Activated CD4-positive, CD25-positive, alpha-beta regulatory T cell treated with anti-CD3 and anti-CD28 coated beads, Interleukin-2, amount 50 U/mL, for 24 hours (primary cell): ENCODE data around the gene ODAPH.
A peak's percentile ranks its signal among the peaks of the same experiment; 100 is the strongest.

ENCODE experiments used
- ATAC-seq, 2 donors: fragments of 150-1000 bp; cut with Tn5 transposase; one replicate each; pipeline ENCODE4 v1.10.0; 2021; ENCODE audit warnings: mild to moderate bottlenecking in 1 of 2, moderate library complexity in 1 of 2

The ODAPH gene

DNA sequence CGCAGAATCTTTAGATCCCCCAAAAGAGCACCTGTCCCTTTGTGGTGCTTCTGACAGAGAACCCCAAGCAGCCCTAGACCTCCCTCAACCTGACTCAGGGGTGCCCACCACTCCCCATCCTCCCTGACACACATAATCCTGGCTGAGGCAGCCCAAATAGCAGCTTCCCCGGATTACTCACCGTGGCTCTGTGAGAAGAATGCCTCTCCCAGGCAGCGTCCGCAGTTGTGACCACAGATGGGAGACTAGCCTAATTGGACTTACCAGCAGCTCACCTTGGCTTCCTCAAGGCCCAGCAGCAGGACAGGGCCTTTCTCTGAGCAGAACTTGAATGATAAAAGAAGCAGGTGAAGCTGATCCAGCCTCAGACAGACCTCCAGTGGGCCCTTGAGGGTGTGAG, 10.3 kb upstream of the ODAPH start:
- ATAC-seq = no peak

DNA sequence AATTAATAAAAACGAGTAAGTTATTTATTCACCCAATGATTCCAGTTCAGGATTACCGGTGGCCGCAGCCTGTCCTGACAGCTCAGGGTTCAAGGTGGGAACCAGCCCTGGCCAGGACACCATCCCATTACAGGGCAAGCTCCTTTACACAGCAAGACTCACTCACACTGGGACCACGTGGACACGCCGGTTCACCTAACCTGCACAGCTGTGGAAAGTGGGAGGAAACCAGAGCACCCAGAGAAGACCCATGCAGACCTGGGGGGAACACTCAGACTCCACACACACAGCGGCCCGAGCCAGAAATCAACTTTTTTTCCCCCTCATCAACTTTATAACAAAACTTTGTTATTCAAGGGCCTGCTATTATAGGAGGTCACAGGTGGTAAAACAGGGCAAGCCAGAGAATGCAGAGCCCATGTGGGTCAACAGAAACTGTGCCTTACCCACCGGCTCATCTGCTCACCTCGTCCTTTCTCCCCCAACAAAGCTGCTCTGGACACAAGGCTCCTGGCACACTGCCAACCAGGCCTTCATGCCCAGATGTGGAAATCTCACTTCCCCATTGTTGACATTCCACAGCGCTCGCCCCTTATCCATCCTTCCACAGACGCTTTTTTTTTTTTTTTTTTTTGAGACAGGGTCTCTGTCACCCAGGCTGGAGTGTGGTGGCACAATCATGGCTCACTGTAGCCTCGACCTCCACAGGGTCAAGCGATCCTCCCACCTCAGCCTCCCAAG, 8.0 kb upstream of the ODAPH start:
- no peak for ATAC-seq

DNA sequence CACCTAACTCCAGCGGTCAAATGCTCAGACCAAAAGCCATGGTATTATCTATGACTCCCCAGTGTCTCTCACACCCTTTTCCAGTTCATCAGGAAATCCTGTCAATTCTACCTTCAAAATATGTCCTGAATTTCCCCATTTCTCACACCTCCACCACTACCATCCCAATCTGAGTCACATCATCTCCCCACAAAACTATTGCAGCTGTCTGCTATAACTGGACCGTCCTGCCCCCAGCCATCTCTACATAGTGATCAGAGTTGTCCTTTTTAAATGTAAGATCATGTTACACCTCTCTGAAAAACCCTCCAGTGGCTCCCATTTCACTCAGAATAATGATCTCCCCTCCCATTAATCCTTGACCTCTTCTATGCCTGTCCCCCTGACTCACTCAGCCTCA, 6.8 kb upstream of the ODAPH start:
- no peak for ATAC-seq

DNA sequence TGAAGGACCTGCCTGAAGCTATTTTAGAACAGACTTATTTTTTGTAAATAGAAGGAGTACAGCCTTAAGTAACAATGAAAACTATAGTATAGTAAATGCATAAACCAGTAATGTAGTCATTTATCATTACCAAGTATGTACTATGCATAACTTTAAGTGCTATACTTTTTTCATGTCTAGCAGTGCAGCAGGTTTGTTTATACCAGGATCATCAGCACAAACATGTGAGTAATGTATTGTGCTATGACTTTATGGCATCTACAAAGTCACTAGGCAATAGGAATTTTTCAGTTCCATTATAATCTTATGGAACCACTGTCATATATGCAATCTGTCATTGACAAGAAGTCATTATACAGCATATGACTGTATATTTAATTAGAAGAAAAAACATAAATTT, 3.4 kb upstream of the ODAPH start:
- no peak for ATAC-seq

GRCh38 chr4:75557696-75558095, 1.8 kb downstream of the ODAPH start:
- ATAC-seq = no peak

- ATAC-seq = no peak
These were observed 5.9 kb downstream of the ODAPH start for GRCh38 chr4:75561789-75562188.

DNA sequence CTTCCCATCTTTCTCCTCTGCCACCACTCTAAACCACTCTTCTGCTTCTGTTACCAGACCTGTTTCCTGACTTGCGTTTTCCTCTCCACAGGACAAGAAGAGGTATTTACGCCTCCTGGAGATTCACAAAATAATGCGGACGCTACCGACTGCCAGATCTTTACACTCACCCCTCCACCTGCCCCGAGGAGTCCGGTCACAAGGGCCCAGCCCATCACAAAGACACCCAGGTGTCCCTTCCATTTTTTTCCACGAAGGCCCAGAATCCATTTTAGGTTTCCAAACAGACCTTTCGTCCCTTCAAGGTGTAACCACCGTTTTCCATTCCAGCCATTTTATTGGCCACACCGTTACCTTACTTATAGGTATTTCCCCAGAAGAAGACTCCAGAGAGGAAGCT, 8.2 kb downstream of the ODAPH start:
- ATAC-seq = no peak

DNA sequence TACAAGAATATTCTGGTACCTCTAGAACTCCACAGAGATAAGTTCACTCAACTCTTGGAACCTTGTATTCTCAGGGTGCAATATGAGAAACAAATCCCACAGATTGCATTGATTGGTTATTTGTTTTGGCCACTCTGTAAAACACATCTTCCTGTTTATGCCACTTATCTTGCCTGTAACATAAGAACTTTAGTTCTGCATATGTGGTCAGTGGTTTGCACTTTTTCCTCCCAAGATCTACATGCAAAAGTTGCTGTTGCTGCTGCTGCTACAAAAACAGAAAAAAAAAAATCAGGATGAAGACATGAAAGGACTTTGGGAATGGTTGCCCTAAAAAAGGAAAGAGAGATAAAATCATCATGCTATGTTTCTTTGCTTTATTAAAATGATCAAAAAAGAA, 9.6 kb downstream of the ODAPH start:
- no peak for ATAC-seq

GRCh38 chr4:75566911-75567310, 11.0 kb downstream of the ODAPH start:
- ATAC-seq = no peak

DNA sequence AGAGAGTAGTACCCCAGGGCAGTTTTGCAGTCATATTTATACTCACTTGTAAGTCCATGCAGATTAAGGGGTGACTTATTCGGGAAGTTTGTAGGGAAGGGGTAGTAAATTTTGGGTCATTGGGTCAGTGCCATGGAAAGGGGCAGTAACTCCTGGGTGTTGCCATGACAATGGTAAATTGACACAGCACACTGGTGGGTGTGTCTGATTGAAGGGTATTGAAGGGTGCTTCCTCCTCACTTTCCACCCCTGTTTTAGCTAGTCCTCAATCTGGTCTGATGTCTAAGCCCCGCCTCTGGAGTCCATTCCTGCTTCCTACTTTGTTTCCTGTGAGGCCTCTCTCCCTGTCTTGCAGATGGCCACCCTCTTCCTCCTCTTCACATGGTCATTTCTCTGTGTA, 11.9 kb downstream of the ODAPH start:
- ATAC-seq = no peak

DNA sequence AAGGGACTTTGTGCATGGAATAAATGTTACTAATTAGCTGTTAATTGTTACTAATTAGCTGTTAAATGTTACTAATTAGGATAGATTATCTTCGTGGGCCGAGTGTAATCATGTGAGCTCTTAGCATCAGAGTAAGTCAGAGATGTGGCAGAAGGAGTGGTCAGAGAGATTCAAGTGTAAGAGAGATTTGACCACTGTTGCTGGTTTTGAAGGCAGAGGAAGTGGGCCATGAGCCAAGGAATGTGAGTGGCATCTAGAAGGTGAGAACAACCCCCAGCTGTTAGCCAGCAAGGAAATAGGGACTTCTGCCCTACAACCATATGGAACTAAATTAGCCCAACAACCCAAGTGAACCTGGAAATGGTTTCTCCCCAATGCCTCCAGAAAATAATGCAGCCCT, 28.2 kb downstream of the ODAPH start:
- no peak for ATAC-seq

GRCh38 chr4:75593393-75593792, 37.5 kb downstream of the ODAPH start:
- ATAC-seq = no peak

GRCh38 chr4:75596061-75596460, 40.2 kb downstream of the ODAPH start:
- no peak for ATAC-seq

GRCh38 chr4:75598390-75598789, 42.5 kb downstream of the ODAPH start:
- peak; percentile 58 to 79 for ATAC-seq

- ATAC-seq = no peak
These were observed 43.8 kb downstream of the ODAPH start for GRCh38 chr4:75599647-75600046.

GRCh38 chr4:75605928-75606327, 50.1 kb downstream of the ODAPH start:
- ATAC-seq = no peak

DNA sequence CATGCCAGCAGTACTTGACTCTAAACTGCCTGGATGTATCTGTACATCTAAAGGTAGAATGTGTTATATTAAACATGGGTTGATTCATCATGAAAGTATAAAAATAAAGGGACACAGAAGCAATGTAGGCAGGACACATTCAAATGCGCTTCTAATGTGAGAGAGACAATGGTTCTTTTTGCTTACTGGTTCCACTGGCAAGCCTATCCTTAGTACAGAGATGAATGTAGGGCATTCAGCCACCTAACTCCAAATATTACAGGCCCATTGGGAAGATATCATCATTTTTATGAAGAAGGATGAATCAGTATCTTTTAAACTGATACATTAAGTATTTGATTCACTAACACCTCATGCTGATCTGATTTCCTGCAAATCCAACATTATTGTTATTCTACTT, 56.4 kb downstream of the ODAPH start:
- no peak for ATAC-seq
